Calu3 (cell line): ENCODE results near the gene CROCC. TPM values are rescaled to one million over a fixed set of nuclear protein-coding genes. Genes with fewer than 3 reads are reported as not detected.

ENCODE experiments used
- BruUV-seq: library from RNA; stranded (reverse); fragments of 400-500 nt; replicated peaks from 2 replicates; lab custom pipeline; 2021; lab: Mats Ljungman, UMichigan
- CTCF ChIA-PET: fragments of 300-600 bp; sonication (Branson Sonifier 250); formaldehyde crosslinking; loops from one replicate; lab custom pipeline; 2022; ENCODE audit warnings: antibody characterized with exemption; lab: Charles Lee
- DNase-seq: peaks from one replicate; pipeline ENCODE4 v3.0.0; 2022
- H3K27ac Mint-ChIP-seq: one replicate; pipeline ENCODE4 v1.8.0; 2022; ENCODE audit warnings: mixed read lengths; ENCODE audit not compliant: unreplicated experiment
- H3K27me3 Mint-ChIP-seq: one replicate; pipeline ENCODE4 v1.8.0; 2022; ENCODE audit warnings: mixed read lengths; ENCODE audit not compliant: unreplicated experiment
- H3K36me3 Mint-ChIP-seq: one replicate; pipeline ENCODE4 v1.8.0; 2022; ENCODE audit warnings: mild to moderate bottlenecking, moderate library complexity, mixed read lengths; ENCODE audit not compliant: insufficient read depth, unreplicated experiment
- H3K4me1 Mint-ChIP-seq: one replicate; pipeline ENCODE4 v1.8.0; 2022; ENCODE audit warnings: mild to moderate bottlenecking, low read depth, mixed read lengths; ENCODE audit not compliant: unreplicated experiment
- H3K4me3 Mint-ChIP-seq: one replicate; pipeline ENCODE4 v1.8.0; 2022; ENCODE audit warnings: mild to moderate bottlenecking, low read depth, moderate library complexity, mixed read lengths; ENCODE audit not compliant: unreplicated experiment
- H3K9me3 Mint-ChIP-seq: one replicate; pipeline ENCODE4 v1.8.0; 2022; ENCODE audit warnings: low read depth, mixed read lengths; ENCODE audit not compliant: unreplicated experiment
- intact Hi-C: fragments of 100-400 bp; cut with micrococcal nuclease; formaldehyde crosslinking; loops from one replicate; pipeline ENCODE4 v1.10.0; 2022; ENCODE audit not compliant: unreplicated experiment
- total RNA-seq: library from RNA; stranded (reverse); gene quantifications from 2 replicates; pipeline ENCODE4 v1.2.3, GENCODE V29; 2022
- TF ChIP-seq, protein P1 (sequence below): fragments of 200-600 bp; IDR thresholded peaks from one replicate; pipeline ENCODE4 v1.8.0; 2022; ENCODE audit warnings: antibody characterized with exemption; ENCODE audit not compliant: unreplicated experiment

CROCC gene
- total RNA-seq, 1 experiment from 2014 or later = 12.0 TPM

DNA sequence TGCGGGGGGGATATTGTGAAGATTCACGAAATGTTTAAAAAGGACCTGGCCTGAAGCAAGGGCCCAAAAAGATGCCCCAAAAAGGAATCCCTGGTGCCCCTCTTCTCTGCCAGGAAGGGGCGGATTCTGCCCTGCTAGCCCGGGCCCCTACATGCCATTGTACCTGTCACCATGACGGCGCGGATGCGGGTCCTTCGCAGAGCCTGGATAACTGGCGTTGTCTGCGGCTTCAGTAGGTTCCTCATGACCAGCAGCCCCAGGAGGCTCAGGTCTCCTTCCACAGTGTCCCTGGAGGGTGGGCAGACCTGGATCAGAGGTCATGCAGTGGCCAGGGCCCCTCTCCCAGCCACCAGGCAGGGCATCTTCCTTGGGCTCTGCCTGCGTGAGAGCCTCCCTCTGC is 69.8 kb downstream of the CROCC start:
- H3K27me3 Mint-ChIP-seq = no peaks in the 10 kb centered on the region
- no peak for DNase-seq
- TF ChIP-seq, protein P1, sequence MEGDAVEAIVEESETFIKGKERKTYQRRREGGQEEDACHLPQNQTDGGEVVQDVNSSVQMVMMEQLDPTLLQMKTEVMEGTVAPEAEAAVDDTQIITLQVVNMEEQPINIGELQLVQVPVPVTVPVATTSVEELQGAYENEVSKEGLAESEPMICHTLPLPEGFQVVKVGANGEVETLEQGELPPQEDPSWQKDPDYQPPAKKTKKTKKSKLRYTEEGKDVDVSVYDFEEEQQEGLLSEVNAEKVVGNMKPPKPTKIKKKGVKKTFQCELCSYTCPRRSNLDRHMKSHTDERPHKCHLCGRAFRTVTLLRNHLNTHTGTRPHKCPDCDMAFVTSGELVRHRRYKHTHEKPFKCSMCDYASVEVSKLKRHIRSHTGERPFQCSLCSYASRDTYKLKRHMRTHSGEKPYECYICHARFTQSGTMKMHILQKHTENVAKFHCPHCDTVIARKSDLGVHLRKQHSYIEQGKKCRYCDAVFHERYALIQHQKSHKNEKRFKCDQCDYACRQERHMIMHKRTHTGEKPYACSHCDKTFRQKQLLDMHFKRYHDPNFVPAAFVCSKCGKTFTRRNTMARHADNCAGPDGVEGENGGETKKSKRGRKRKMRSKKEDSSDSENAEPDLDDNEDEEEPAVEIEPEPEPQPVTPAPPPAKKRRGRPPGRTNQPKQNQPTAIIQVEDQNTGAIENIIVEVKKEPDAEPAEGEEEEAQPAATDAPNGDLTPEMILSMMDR = no peak
- H3K27ac Mint-ChIP-seq = no peak overlapping the region
- H3K4me1 Mint-ChIP-seq = no peaks in the 10 kb centered on the region
- H3K36me3 Mint-ChIP-seq = peaks cover 7% of the 10 kb centered on the region
- H3K4me3 Mint-ChIP-seq = no peak overlapping the region
- intact Hi-C loops = no loop called here
- CTCF ChIA-PET = no interaction called here
- BruUV-seq = no TSS peak
- no peaks in the 10 kb centered on the region for H3K9me3 Mint-ChIP-seq

DNA sequence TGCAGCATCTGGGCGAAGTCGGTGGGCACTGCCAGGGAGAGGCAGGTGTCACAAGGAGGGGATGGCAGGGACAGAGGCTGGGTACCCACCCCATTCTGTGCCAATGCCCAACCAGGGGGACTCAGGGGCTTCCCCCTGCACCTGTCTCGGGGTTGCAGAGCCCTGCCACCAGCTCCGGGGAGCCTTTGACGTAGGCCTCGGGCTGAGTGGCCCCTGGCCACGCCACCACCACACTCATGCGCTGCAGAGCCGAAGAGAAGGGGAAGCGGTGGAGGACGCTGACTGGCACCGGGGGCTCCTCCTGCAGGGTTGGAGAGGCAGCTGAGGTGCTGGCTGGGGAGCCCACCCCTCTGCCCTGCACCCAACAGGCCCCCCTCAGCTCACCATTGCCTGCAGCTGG is 70.4 kb downstream of the CROCC start:
- Mint-ChIP-seq H3K27ac (no peak overlapping the region), H3K27me3 (no peaks in the 10 kb centered on the region), H3K4me3 (no peak overlapping the region), H3K4me1 (no peaks in the 10 kb centered on the region), H3K9me3 (no peaks in the 10 kb centered on the region), H3K36me3 (peaks cover 7% of the 10 kb centered on the region)
- CTCF ChIA-PET = no interaction called here
- intact Hi-C loops = no loop called here
- TF ChIP-seq, protein P1 = no peak
- BruUV-seq = no TSS peak
- no peak for DNase-seq

DNA sequence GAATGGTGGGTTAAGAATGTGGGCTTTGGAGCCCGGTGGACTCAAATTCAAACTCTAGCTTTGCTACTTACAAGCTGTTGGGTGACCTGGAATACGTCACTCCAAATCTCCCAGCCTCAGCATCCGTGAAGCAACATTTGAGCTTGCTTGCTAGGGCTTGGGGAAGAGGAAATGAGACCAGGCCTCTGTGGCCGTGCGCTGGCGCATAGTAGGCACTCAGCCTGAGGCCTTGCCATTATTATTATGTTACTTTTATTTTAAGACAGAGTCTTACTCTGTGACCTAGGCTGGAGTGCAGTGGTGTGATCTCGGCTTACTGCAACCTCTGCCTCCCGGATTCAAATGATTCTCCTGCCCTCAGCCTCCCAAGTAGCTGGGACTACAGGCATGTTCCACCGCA is 70.9 kb downstream of the CROCC start:
- H3K4me1 Mint-ChIP-seq = no peaks in the 10 kb centered on the region
- no peak for DNase-seq
- H3K36me3 Mint-ChIP-seq = peaks cover 7% of the 10 kb centered on the region
- no peak overlapping the region for H3K4me3 Mint-ChIP-seq
- H3K27ac Mint-ChIP-seq = no peak overlapping the region
- BruUV-seq = no TSS peak
- H3K9me3 Mint-ChIP-seq = no peaks in the 10 kb centered on the region
- TF ChIP-seq, protein P1 = no peak
- intact Hi-C loops = no loop called here
- H3K27me3 Mint-ChIP-seq = no peaks in the 10 kb centered on the region
- CTCF ChIA-PET = no interaction called here

- DNase-seq = no peak
- no peaks in the 10 kb centered on the region for H3K27me3 Mint-ChIP-seq
- intact Hi-C loops = no loop called here
- CTCF ChIA-PET = no interaction called here
- BruUV-seq = no TSS peak
- H3K4me1 Mint-ChIP-seq = no peaks in the 10 kb centered on the region
- TF ChIP-seq, protein P1 = no peak
- H3K27ac Mint-ChIP-seq = no peak overlapping the region
- peaks cover 7% of the 10 kb centered on the region for H3K36me3 Mint-ChIP-seq
- no peak overlapping the region for H3K4me3 Mint-ChIP-seq
- no peaks in the 10 kb centered on the region for H3K9me3 Mint-ChIP-seq
These were observed 71.8 kb downstream of the CROCC start for GRCh38 chr1:16993521-16994038.
